HG03469 (cell line): ENCODE results near the gene ABCA4.

Experiments
- ATAC-seq: cut with Tn5 transposase; IDR thresholded peaks from one replicate; pipeline ENCODE4 v1.9.1; 2021; ENCODE audit warnings: mild to moderate bottlenecking, moderate library complexity, moderate number of reproducible peaks; ENCODE audit not compliant: unreplicated experiment

ABCA4 gene

DNA sequence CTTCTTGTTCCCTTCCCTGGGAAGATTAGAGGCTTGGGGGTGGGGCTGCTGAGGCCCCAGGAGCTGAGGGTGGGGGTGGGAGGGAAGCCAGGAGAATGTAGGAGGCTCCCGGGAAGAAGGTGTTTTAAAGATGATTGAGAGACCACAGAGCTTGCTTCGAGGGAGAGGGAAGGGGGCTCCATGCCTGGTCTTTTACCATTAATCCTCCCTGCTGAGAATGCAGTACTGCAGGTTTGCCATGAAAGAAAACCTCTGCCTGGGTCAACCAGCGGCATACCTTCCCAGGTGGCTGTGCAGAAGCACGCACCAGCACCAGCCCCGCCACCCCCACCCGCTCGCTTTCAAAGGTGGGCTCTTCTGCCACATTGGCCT lies 15.4 kb downstream of the ABCA4 start:
- ATAC-seq: no peak

DNA sequence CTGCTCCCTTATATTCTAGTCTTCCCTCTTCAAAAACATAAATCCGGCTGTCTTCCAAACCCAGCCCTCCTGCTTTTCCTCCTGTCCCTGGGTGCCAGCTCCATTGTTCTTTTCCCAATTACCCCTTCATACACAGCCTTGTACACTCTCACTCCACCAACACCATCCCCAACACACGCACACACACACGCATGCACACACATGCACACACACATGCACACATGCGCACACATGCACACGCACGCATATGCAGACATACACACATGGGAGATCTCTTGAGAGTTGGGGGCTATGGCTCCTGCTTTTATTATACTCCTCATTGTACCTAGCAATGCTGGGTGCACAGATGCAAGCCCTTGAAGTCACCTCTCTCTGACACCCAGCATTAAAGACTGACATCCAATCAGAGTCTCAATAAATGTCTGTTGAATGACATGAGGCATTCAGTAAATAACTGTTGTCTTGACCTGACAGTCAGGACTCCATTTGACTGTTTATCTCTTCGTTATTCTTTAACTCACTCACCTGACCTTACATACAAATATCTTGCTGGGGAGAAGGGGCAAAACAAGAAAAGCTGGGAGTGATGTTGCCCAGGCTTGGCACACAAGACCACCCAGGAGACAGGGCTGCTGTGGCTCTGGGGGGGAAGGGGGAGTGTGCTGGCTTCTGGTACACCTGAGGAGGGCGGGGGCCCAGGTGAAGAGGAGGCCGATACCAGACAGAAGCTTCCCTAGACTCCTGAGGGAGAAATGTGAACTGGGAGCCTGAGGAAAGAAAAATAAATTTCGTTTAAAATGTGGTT lies 16.0 kb downstream of the ABCA4 start:
- ATAC-seq: no peak

DNA sequence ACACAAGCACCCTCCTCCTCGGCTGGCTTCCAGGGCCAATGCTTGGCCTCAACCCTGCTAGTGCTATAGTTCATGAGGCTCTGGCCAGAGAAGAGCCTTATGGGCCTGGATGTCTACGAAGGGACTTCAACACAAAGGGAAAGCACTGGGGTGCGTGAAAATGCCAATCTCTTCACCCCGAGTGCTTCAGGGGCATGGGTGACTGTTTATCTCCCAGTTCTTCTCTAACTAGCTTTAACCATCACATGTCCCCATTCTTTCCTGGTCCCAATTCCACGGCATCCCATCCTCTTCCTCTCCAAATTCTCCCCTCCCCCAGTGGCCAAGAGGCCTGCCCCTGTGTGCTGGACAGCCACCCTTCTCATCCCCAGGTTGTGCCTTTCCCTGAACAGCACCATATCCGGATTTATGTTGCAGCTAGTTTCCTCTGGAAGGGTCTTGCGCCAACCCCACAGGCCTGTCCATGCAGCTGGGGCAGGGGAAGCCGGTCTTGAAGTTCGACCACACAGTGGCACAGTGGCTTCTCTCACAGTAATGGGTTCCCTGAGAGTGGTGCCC lies 16.7 kb downstream of the ABCA4 start:
- ATAC-seq: no peak

DNA sequence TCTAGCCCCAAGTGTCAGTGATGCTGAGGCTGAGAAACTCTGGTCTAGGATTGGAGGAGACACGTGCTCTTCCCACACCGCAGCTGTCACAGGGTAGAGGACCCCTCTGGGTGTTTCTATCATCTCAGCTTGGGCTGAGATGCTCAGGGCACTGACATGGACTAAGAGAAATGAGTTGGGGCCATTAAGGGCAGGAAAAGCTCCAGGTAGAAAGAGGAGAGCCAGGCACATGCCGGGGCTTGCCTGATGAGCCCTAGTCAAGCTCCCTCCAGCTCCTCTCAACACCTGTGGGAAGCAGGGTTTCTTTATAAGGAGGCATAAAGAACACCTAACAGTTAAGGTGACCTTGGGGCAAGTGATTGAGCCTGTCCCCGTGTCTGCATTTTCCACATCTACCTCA lies 17.3 kb downstream of the ABCA4 start:
- ATAC-seq: no peak

DNA sequence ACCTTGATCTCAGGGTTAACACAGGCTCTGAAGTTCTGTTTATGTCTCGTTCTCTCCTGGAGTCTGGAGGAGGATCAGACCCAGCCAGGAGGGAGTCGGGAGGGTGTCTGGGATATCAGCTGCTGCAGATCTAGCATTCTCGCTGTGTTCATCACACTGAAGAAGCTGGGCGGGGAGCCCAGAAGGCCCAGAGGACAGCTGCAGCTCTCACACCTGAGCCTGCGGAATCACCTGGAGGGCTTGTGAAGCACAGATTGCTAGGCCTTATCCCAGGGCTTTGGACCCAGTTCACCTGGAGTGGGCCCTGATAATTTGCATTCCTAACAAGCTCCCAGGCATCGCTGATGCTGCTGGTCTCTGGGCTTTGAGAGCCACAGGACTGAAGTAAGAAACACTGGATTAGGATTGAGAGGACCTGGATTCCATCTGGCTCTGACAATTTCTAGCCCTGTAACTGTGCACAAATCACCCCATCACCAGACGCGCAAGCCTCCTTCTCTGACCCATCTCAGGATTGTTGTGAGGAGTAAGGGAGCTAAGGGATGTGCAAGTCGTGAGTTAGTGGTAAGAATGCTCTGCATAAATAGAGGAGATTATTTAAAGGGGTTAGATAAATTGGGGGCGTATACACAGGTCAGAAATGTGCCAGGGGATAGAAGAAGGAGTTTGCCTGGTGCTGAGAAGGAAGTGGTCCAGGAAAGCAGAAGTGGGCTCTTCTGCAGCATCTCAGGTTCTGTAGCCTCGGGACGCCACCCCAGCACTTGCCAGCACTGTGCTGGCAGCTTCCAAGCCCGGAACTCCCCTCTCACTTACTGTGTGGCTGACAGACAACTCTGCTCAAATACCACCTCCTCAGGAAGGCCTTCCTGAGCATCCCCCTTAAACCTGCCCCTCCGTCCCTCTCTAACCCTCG lies 19.1 kb downstream of the ABCA4 start:
- ATAC-seq: no peak

DNA sequence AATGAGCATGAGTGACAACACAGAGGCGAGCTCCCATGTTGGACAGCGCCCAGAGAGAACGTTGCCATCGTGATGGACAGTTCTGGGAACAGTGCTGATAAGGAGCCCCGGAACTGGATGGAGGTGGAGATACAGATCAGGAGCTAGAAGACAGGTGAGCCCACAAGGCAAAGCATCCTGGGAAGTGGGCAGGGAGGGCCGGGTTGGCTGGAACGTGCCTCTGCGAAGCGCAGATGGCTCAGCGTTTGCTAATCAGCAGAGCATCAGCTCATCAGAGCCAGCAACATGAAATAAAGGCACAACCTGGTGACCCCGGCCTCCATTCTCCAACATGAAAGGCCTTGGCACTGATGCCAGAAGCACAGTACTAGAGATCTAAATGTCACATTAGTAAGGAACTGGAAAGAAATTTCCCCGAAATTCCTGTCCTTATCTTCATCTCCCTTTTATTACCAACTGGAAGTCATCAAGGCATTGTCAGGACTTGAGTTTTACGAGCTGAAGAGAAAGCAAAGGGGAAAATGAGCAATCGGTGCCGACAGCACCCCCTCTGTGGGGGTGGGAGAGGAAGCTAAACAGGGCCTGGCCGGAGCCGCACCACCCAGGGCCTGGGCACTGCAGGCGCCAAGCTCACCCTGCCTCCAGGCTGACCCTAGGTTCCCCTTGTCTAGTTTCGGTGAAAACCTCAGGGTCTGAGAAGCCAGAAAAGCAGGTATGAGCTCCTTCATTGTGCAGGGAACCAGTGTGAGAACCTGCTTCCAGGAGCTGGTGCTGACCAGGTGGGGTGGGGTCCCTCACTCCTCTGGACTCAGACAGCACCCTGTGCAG lies 19.9 kb downstream of the ABCA4 start:
- no peak for ATAC-seq

DNA sequence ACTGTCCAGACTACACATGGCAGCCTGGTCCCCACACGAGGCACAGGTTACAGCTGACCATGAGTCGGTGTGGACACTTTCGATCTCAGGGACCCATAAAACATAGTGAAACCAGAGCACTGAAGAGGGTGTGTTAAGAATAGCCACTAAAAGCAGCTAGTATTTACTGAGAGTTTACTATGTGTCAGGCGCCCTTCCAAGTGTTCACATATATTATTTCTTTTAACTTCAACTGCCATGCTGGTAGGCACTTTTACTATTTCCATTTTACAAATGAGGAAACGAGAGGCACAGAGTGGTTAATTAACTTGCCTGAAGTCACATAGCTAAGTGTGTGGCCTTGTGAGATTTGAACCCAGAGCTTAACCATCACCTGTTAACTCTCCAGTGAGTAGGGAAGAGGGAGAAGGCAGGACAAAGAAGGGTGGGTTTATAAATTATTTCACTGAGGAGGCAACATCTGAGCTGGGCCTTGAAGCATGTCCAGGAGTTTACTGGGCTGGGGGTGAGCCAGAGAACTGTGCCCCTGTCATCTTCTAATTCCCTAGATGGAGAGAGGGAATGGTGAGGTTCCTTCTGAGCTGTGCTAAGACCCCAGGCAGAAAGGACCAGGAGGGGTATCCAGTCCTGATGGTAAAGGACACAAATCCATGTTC lies 20.7 kb downstream of the ABCA4 start:
- no peak for ATAC-seq

DNA sequence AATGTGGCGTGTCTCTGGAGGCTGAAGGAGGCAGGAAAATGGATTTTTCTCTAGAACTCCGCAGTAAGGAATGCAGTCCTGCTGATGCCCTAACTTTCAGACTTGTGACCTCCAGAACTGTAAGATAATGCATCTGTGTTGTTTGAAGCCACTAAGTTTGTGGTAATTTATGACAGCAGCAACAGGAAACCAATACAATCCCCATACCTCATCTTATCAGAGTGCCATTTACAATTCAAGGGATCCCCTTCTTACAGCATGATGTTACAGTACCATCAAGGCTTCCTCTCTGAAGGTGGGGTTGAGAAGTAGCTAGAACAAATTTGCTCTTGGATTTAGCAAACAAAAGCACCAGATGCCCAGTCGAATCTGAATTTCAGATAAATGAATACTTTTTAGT lies 21.6 kb downstream of the ABCA4 start:
- no peak for ATAC-seq

DNA sequence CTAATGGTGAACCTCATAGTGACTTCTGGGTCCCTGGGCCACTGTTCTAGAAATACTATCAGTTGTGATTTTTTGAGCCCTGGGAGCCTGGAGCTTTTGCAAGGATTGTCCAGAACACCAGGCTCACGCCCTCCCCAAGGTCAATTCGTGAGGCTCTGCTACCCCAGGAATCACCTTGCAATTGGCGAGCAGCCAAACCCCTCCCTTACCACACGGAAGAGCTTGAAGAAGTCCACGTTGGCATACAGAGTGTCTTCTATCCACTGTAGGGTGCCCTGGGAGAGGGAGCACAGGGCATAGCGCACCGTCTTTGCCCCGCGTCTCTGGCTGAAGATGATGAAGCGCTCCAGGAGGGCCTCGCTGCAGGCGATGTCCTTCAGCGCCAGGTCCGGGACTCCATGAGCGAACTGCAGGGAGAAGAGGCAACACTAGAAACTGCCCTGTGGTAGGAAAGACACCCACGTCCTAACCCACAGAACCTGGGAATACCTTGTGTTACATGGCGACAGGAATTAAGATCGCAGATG lies 22.3 kb downstream of the ABCA4 start:
- no peak for ATAC-seq

DNA sequence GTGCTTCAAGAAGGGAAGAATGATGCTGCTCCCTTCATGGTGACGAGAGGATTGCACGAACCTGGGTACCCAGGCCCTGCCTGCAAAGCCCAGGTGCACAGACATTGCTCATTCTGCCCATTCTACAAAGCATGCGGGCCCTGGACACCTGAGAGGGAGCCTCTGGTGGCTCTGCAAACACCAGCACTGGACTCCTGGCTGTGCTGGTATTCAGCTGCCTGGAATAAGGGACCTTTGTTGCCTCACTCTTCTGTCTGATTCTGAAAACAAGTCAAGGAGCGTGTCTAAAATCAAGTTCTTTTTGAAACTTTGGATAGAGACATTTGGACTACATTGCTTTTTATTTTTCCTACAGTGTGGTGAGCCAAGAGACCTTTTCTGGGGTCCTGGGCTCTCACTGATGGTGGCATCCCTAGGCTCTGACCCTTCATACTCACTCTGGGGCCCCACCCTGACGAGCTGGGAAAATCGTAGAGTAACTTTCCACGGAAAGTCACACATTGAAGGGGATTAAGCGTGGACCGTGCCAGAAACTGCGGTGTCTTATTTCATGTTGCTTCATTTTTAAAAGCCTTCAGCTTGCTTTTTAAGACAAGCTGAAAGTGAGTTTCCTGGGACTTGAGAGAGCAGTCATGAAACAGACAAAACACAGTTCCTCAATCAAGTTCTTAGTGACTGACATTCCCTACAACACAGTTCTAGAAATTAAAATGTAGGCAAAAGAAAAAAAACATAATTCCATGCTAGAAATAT lies 24.0 kb downstream of the ABCA4 start:
- no peak for ATAC-seq

DNA sequence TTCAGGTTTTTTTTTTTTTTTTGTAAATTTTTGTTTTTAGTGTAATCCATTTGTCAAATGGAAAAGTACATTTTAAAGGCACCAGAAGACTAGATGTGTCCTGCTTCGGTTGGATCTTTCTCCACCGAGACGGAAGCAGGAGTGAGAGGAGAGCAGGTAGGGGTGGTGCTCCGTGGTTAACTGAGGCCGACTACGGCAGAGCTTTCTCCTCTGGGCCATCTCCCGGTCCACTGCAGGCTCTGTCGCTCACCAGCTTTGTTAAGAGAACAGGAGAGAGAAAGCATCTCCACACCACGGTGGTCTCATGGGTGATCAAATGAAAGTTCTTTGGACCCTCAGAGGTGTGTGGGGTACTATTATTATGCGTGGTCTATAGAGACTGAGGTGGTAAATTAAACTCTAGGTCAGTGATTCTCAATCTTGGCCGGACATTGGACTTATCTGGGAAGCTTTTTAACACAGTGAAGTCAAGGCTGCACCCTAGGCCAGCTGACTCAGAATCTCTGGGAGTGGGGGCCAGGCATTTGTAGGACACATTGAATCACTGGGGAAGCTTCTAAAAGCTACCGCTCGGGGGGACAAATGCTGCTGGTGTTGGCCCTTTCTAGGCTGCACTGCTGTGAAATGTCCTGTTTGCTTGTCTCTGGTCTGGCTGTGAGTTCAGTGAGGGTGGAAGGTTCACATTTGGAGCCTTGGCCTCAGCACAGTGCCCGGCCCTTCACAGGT lies 25.0 kb downstream of the ABCA4 start:
- no peak for ATAC-seq

DNA sequence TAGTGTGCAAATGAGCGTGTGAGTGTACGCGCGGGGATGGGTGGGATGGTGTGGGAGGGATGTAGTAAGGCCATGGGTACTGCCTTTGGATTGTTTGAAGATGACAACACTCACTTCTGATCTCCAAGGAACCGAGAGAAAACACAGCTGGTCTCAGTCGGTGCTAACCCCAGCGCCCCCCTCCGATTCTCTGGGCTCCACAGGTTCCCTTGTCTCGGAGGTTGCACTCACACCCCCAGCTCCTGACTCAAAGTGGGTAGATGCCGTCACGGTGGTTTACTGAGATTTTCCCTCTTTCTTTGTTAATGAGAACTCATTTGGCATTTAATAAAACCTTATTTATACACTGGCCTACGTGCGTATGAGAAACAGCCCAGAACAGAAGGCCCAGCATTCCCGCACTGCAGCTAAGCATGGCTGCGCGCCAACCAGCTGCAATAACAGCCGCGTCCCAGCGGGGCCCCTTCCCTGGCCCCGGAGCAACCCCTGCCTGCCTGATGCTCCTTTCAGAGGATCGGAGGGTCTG lies 25.8 kb downstream of the ABCA4 start:
- no peak for ATAC-seq

DNA sequence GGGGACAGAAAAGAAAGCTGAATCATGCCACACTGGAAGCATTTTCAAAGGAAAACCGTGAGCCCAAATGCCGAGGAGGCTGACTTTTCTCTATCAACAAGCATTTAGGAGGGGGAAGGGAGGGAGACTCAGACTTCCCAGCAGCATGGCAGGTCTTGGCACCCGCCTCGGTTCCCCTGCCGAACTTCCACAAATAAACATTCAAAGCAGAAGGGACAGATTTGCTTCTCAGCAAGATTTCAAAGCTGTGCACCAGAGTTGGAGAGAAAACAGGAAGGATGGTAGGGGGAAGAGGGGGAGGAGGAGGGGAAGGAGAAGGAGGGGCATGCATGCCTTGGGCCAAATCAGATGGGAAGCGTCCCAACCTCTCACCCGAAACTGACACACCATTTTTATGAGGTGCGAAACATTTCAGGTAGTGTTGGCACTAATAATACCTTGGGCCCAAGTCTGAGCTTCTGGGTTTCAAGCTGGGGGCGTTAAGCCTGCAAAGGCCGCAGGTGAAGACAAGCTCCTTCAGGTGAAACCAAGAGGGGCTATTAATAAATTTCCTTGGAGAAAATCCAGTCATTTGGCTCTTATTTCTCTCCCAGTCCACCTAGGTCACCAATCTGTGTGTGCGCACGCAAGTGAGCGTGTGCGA lies 26.4 kb downstream of the ABCA4 start:
- ATAC-seq: no peak

DNA sequence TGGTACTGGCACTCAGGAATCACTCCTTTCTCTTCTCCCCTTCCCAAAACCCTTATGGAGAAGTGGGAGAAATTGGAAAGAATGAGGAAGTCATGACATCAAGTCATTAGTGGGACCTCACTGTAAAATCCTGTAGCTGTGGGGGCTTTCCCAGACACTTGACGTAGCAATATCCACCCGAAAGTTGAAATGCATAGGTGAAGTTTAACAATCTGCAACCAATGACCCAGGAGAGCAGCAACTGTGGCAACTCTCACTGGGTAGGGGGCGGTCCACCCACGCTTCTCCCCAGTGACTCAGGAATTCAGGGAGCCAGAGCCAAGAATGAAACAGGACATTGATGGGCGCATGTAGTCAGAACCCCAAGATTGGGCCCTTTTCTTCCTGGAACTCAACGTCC lies 27.0 kb downstream of the ABCA4 start:
- ATAC-seq: no peak

DNA sequence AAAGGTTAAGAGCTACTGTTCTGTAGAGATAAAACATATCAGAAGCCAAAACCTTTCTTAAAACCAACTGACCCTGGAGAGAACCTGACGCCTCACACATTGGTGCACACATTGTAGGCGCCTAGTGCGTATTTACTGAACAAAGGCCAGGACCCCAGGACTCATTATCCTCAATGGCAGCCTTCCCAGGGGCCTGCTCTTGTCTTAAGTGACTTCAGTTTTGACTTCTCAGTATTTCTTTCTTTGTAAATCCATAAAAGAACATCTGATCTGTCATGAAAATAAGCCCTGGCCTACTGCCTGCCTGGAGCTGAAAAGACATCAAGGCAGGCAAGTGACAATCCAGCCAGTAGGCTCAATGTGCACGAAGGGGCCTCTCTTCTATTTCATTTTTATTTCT lies 27.6 kb downstream of the ABCA4 start:
- ATAC-seq: no peak

DNA sequence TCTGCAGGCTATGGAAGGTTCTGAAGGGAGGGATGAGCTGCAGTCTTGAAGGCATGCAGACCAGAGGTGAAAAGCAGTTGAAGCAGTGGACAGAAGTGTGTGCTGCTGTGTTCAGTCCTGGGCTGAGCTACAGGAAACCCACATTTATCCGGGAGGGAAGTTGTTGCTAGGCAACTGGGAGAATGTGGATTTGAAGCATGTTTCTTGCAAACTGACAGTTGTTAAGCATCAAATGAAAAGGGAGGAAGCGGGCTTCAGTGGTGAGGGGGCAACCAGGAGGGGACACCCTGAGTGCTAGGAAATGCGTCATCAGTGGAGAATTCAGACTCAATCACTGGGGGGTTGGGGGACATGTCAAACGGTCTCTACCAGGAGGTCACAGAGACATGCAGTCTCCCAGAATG lies 28.7 kb downstream of the ABCA4 start:
- no peak for ATAC-seq

DNA sequence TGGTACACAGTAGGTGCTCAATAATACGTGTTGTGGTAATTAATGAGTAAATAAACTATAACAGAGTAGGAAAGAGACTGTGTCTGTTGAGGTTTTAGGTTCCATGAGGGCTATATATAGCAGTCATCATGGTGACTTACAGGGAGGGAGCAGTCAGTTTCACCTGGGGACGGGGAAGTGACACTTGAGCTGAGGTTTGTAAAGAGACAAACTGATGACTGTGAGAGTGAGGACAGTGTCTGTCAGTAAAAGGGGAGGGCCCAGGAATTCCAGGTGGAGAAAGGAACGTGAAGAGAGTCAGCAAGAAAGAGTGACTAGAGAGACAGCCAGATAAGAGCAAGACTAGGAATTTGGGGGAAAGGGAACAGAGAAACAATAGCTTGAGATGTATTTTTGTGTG lies 30.2 kb downstream of the ABCA4 start:
- no peak for ATAC-seq

DNA sequence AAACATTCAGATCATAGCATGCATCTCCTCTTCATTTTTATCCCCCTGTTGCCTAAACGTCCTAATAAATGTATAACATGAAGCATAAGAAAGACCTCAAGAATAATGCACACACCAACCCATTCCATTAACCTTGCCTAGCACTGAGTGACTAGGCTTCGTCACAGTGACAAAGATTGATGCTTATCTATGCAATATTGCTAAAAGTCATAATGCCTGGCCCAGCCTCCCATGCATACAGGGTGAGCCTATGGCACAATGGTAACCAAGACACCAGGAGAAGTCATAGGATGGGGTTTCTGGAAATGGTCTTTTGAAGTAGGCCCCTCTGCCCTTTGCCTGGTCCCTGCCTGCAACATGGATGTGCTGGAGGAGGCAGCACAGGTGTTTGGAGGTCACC lies 33.8 kb downstream of the ABCA4 start:
- no peak for ATAC-seq
